Endothelial cell of umbilical vein (primary cell): ENCODE data around the gene MED4. TPM values are rescaled to one million over a fixed set of nuclear protein-coding genes. Genes with fewer than 3 reads are reported as not detected.

Experiments
- BruUV-seq: library from RNA; stranded (reverse); fragments of 400-500 nt; replicated peaks from 2 replicates; lab custom pipeline; 2021; lab: Mats Ljungman, UMichigan
- CTCF ChIA-PET: fragments of 300-600, 350-600 bp; sonication (Branson Sonifier 250); formaldehyde crosslinking; loops from one replicate; lab custom pipeline; 2021; ENCODE audit warnings: antibody characterized with exemption, inconsistent platforms; lab: Charles Lee
- POLR2A ChIA-PET: fragments of 300-600, 350-600 bp; sonication (Branson Sonifier 250); formaldehyde crosslinking; loops from one replicate; lab custom pipeline; 2021; ENCODE audit warnings: antibody characterized with exemption, inconsistent platforms; lab: Charles Lee
- DNase-seq: peaks from one replicate; pipeline ENCODE4 v3.0.0-alpha.2; 2011; ENCODE audit warnings: low read depth, low spot score
- FAIRE-seq: peaks from 2 replicates; lab custom pipeline; 2011; peaks lifted over from hg19 to GRCh38; lab: Jason Lieb, UNC
- H2AFZ ChIP-seq: 2 replicates; pipeline ENCODE4 v1.6.0; 2012; ENCODE audit warnings: low read depth, low read length, control low read depth, inconsistent platforms
- H3K27ac ChIP-seq: 2 replicates; pipeline ENCODE4 v1.5.1; 2011; ENCODE audit warnings: low read depth, mild to moderate bottlenecking, control low read depth, low read length, moderate library complexity; ENCODE audit not compliant: insufficient read depth
- H3K27me3 ChIP-seq, 2 experiments: 2 replicates each; pipeline versions ENCODE4 v1.6.0 to v1.6.1; 2011; ENCODE audit warnings: low read length in 2 of 2, mixed read lengths in 1 of 2; ENCODE audit not compliant: control insufficient read depth in 2 of 2, insufficient read depth in 2 of 2
- H3K36me3 ChIP-seq, 2 experiments: 2 replicates in 1 of 2; 3 replicates in 1 of 2; pipeline ENCODE4 v1.5.1; 2011; ENCODE audit warnings: low read length in 2 of 2, mild to moderate bottlenecking in 1 of 2, moderate library complexity in 1 of 2; ENCODE audit not compliant: control insufficient read depth in 2 of 2, insufficient read depth in 2 of 2; ENCODE audit errors: extremely low read depth in 1 of 2
- H3K4me1 ChIP-seq: 3 replicates; pipeline ENCODE4 v1.5.1; 2011; ENCODE audit warnings: mild to moderate bottlenecking, low read length; ENCODE audit not compliant: control insufficient read depth, insufficient read depth; ENCODE audit errors: extremely low read depth
- H3K4me2 ChIP-seq: 2 replicates; pipeline ENCODE4 v1.6.1; 2011; ENCODE audit warnings: low read length, control low read depth, mixed read lengths; ENCODE audit not compliant: insufficient read depth
- H3K4me3 ChIP-seq, 3 experiments: fragments of 200-600 bp in 1 of 3; sonication (generic), shearing (Covaris generic) in 1 of 3; replicated peaks in 1 of 3; 2 replicates each; pipeline ENCODE4 v1.5.1; 2011 to 2016; ENCODE audit warnings: control low read depth in 3 of 3, low read length in 3 of 3, mild to moderate bottlenecking in 2 of 3, inconsistent platforms in 1 of 3, low read depth in 1 of 3, moderate library complexity in 1 of 3; ENCODE audit not compliant: insufficient read depth in 1 of 3
- H3K79me2 ChIP-seq: 2 replicates; pipeline ENCODE4 v1.6.0; 2012; ENCODE audit warnings: low read length, inconsistent platforms; ENCODE audit not compliant: control insufficient read depth, insufficient read depth
- H3K9ac ChIP-seq: replicated peaks from 2 replicates; pipeline ENCODE3; 2011; ENCODE audit warnings: low read length, control low read depth; ENCODE audit not compliant: insufficient read depth; ENCODE audit errors: extremely low read depth
- H3K9me1 ChIP-seq: replicated peaks from 3 replicates; pipeline ENCODE4 v1.6.0; 2011; ENCODE audit warnings: mild to moderate bottlenecking, low read length; ENCODE audit not compliant: control insufficient read depth, insufficient read depth; ENCODE audit errors: extremely low read depth
- H3K9me3 ChIP-seq: replicated peaks from 2 replicates; pipeline ENCODE4 v1.5.1; 2012; ENCODE audit warnings: low read length, inconsistent platforms; ENCODE audit not compliant: control insufficient read depth, insufficient read depth
- H4K20me1 ChIP-seq: replicated peaks from 2 replicates; pipeline ENCODE3; 2011; ENCODE audit warnings: mild to moderate bottlenecking, low read length; ENCODE audit not compliant: control insufficient read depth, insufficient read depth; ENCODE audit errors: extremely low read depth
- CTCF ChIP-seq, 2 donors: IDR thresholded peaks; 1 replicate in 1 of 2; 2 replicates in 1 of 2; pipeline ENCODE4 v1.5.1; 2011; ENCODE audit warnings: low read length in 2 of 2, mild to moderate bottlenecking in 2 of 2, moderate library complexity in 2 of 2, control low read depth in 1 of 2, inconsistent platforms in 1 of 2, low read depth in 1 of 2; ENCODE audit not compliant: insufficient read depth in 1 of 2; ENCODE audit errors: extremely low read depth in 1 of 2
- EZH2 ChIP-seq: IDR thresholded peaks from 2 replicates; pipeline ENCODE4 v1.6.1; 2012; ENCODE audit warnings: borderline replicate concordance, low read depth, mild to moderate bottlenecking, moderate library complexity, low read length, inconsistent platforms; ENCODE audit not compliant: severe bottlenecking
- FOS ChIP-seq: IDR thresholded peaks from 2 replicates; pipeline ENCODE4 v1.6.1; 2011; ENCODE audit warnings: mild to moderate bottlenecking, low read length, moderate library complexity, borderline replicate concordance; ENCODE audit not compliant: insufficient read depth
- GATA2 ChIP-seq: IDR thresholded peaks from 2 replicates; pipeline ENCODE4 v1.7.0; 2011; ENCODE audit warnings: low read depth, mild to moderate bottlenecking, moderate library complexity, mixed read lengths, low read length; ENCODE audit not compliant: insufficient read length, insufficient read depth
- JUN ChIP-seq: IDR thresholded peaks from 2 replicates; pipeline ENCODE4 v1.6.1; 2011; ENCODE audit warnings: borderline replicate concordance, low read depth; ENCODE audit not compliant: insufficient read length, insufficient read depth
- MAX ChIP-seq: IDR thresholded peaks from 2 replicates; pipeline ENCODE4 v1.6.1; 2011; ENCODE audit not compliant: insufficient read depth, insufficient read length
- MYC ChIP-seq: IDR thresholded peaks from one replicate; pipeline ENCODE4 v1.6.1; 2011; ENCODE audit warnings: mild to moderate bottlenecking, low read depth, low read length
- POLR2A ChIP-seq: IDR thresholded peaks from 2 replicates; pipeline ENCODE4 v1.6.1; 2012; ENCODE audit warnings: low read depth, mild to moderate bottlenecking, control low read depth, low read length
- POLR2AphosphoS5 ChIP-seq: IDR thresholded peaks from 2 replicates; pipeline ENCODE4 v1.6.1; 2012; ENCODE audit warnings: low read depth, mild to moderate bottlenecking, control low read depth, low read length, moderate library complexity; ENCODE audit not compliant: insufficient read depth
- dilution Hi-C: fragments of 300-500 bp; cut with MboI; formaldehyde crosslinking; loops from one replicate; pipeline ENCODE4 v1.15.0; 2019; ENCODE audit warnings: low sequenced_read_pairs; ENCODE audit not compliant: extremely low pct_ligation_motif_present
- intact Hi-C: fragments of 100-400 bp; cut with micrococcal nuclease; formaldehyde crosslinking; loops from one replicate; pipeline ENCODE4 v1.10.0; 2022
- polyA plus RNA-seq, 4 experiments: library from polyadenylated mRNA; depleted of rRNA in 3 of 4; stranded (reverse) in 3 of 4; unstranded in 1 of 4; fragments of >200 nt; gene quantifications; 2 replicates each; pipeline versions ENCODE4 v1.2.1 to v1.2.3, GENCODE V29; 2011 to 2012; ENCODE audit warnings: missing spikeins in 1 of 4
- total RNA-seq: library from RNA; stranded (reverse); gene quantifications from 2 replicates; pipeline ENCODE4 v1.2.3, GENCODE V29; 2021

The MED4 gene
- total and polyA plus RNA-seq, 2 donors (not counting 3 experiments of a cell fraction or from before 2014, with no cell fraction given), result 21.9 to 43.3 TPM

GRCh38 chr13:48029859-48030258 lies 65.0 kb downstream of the MED4 start:
- ChIA-PET POLR2A (no interaction called here), CTCF (no interaction called here)
- TF ChIP-seq MAX (no peak), JUN (no peak), MYC (no peak), POLR2AphosphoS5 (no peak), CTCF (IDR thresholded peaks at IDR 0.05; ENCODE audit: extremely low read depth in 1 of 2, insufficient read depth in 1 of 2, low read depth in 1 of 2, low read length in 2 of 2) (no peak), POLR2A (no peak), FOS (no peak), EZH2 (no peak), GATA2 (no peak)
- H3K9me3 ChIP-seq, result peaks cover 3% of the 10 kb centered on the region
- no peak for FAIRE-seq
- no peaks in the 10 kb centered on the region for H3K9me1 ChIP-seq
- no peak overlapping the region for H3K9ac ChIP-seq
- no peak for DNase-seq
- H3K4me2 ChIP-seq, result no peak overlapping the region
- H3K79me2 ChIP-seq, result no peaks in the 10 kb centered on the region
- H3K27ac ChIP-seq, result no peak overlapping the region
- intact Hi-C loops (no loop called here), dilution Hi-C loops (no loop called here)
- no peak overlapping the region for H3K4me3 ChIP-seq
- H4K20me1 ChIP-seq, result no peaks in the 10 kb centered on the region
- H3K4me1 ChIP-seq, result no peaks in the 10 kb centered on the region
- H3K27me3 ChIP-seq, result no peaks in the 10 kb centered on the region
- no peaks in the 10 kb centered on the region for H3K36me3 ChIP-seq
- BruUV-seq, result no TSS peak
- H2AFZ ChIP-seq, result no peak overlapping the region
